Hematopoietic multipotent progenitor cell treated with erythropoietin and hydrocortisone succinate and interleukin-3 and kit ligand, for 4 days (in vitro differentiated cells): ENCODE results near the gene SLCO1A2.

Experiments used
- DNase-seq: peaks from one replicate; pipeline ENCODE4 v3.0.0-alpha.2; 2015

Gene SLCO1A2

GRCh38 chr12:21328578-21328977 is 6.1 kb downstream of the SLCO1A2 start:
- no peak for DNase-seq

DNA sequence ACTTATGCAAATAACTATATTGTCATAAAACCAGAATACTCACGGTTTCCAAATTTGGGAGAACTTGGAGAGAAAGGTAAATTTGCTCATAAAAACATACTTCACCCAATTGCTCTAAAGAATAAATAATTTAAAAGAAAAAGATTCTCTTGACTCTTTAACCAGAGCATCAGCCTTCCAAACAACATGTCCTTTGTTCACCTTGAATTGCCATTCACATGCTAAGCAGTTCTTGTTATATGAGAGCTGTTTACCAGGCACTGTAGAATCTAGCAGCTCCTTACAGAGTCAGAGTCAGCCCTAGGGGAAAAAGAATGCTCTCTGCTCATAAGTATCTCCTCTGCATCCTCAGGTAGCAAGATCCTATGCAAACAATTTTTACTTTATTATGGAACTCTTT is 10.2 kb downstream of the SLCO1A2 start:
- DNase-seq: no peak

DNA sequence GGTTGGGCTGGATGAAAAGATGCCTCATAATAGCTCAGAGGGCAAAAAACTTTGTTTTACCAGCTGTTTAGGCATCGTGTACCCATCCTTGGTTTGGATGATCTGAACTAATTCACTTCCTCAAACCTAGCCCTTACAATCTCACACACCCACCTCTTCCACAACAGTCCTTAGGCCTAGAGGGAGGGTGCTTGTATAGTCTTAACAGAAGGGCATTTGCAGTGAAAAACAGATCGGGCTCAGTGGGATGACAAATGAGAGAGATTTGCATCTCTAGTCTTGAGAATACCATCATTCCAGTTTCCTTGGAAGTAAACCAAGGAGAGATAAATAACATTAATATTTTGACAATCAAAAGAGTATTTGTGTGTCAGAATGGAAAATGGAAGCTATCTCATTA is 11.0 kb downstream of the SLCO1A2 start:
- no peak for DNase-seq

- DNase-seq: no peak
Observed at GRCh38 chr12:21308785-21309184, 25.9 kb downstream of the SLCO1A2 start.

DNA sequence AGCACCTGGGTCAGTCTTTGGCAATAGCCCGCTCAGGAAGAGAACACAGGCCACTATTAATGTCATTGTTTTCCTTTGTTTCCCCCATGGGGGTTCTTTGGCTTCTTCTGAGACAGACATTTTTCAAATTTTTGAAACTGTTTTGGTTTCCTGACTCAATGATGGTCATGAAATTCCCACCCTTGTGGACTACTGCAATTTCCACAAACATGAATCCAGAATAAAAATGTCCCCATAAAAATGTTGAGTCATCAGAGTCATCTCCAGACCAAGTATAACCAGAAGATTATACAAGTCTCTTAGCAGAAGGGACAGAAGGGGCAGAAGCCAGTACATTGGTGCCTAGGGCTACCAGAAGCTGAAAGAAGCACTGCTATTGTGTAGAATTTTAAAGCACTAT is 29.1 kb downstream of the SLCO1A2 start:
- no peak for DNase-seq

GRCh38 chr12:21300632-21301031 is 34.1 kb downstream of the SLCO1A2 start:
- no peak for DNase-seq

GRCh38 chr12:21296751-21297406 is 37.8 kb downstream of the SLCO1A2 start:
- DNase-seq: peak; percentile 49

DNA sequence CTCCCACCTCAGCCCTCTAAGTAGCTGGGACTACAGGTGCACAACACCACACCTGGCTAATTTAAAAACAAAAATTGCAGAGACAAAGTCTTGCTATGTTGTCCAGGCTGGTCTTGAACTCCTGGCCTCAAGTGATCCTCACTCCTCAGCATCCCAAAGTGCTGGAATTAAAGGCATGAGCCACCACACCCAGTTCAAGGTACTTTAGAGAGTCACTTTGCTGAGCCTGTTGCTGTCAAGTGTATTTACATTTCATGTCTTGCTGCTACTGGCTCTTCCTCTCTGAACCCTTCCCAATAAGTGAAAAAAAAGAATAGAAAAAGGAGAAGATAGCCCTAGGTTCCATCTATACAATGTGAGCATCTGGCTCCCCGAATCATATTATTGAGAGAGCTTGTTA is 38.4 kb downstream of the SLCO1A2 start:
- DNase-seq: no peak

DNA sequence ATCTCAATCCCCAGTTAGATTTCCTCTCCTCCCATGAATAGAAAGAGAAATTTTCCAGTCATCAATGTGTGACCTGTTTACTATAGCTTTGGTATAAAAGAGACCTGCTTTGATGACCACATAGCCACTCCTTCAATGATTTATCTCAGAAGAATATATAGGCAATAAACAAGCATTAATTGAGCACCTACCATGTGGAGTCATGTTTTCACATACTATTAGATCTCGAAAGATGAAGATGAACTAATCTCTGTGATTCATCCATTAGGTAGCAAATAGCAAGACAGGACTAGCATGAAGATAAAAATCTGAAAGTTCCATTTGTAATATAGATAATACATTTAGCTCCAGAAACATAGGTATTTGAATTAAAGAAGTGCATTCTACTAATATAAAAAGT is 40.5 kb downstream of the SLCO1A2 start:
- DNase-seq: no peak

GRCh38 chr12:21292111-21292510 is 42.6 kb downstream of the SLCO1A2 start:
- no peak for DNase-seq

GRCh38 chr12:21289698-21290097 is 45.0 kb downstream of the SLCO1A2 start:
- no peak for DNase-seq

GRCh38 chr12:21276826-21277225 is 57.9 kb downstream of the SLCO1A2 start:
- DNase-seq: no peak

- peak; percentile 25 for DNase-seq
Observed at GRCh38 chr12:21265932-21266331, 68.8 kb downstream of the SLCO1A2 start.

DNA sequence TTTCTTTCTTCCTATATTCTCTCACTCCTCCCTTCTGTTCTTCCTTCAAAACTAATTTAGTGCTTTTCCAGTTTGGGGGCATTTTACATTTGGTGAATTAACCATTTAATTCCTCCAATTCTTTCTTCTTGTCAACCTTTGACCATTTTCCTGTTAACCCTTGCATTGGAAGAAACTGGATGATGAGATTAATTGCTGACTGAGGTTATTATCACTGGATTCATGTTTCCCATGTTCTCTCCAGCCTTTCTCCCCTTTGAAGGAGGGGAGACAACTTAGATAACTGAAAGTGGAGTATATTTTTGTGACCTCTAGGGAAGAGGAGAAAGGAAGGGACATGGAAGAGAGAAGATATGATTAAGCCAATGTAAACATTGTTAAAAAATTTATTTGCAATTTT is 70.5 kb downstream of the SLCO1A2 start:
- DNase-seq: no peak

GRCh38 chr12:21257172-21257571 is 77.5 kb downstream of the SLCO1A2 start:
- DNase-seq: no peak

DNA sequence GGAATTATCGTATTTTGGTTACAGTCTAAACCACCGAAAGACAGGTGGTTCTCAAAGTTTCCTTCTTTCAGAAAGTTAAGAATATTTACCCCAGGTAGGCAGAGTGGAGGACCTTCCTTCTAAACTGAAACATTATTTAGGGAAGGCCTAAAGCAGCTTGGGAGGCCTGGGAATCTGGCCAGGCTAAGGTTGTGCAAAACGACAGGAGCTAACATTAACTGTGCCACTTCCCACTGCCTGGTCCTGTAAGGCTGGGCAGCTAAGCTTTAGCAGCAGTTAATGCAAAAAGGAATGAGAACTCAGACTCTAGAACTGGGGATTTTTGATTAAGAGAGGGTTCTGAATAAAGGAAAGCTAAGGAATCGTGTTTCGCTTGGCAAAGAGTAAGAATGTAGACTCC is 82.6 kb downstream of the SLCO1A2 start:
- DNase-seq: no peak

GRCh38 chr12:21248679-21249078 is 86.0 kb downstream of the SLCO1A2 start:
- peak; percentile 41 for DNase-seq

DNA sequence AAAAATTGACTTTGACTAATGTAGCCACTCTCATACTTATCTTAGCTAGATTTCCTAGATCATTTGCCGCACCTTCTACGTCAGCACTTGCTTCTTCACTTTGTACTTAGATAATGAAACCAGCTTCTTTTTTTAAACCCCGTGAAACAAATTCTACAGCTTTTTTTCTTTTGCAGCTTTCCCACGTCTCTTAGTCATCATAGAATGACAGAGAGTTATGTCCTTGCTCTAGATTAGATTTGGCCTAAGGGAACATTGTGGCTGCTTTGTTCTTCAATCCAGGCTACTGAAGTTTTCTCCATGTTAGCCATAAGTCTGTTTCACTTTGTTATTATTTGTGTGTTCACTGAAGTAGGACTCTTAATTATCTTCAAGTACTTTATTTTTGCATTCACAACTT is 94.9 kb downstream of the SLCO1A2 start:
- no peak for DNase-seq

DNA sequence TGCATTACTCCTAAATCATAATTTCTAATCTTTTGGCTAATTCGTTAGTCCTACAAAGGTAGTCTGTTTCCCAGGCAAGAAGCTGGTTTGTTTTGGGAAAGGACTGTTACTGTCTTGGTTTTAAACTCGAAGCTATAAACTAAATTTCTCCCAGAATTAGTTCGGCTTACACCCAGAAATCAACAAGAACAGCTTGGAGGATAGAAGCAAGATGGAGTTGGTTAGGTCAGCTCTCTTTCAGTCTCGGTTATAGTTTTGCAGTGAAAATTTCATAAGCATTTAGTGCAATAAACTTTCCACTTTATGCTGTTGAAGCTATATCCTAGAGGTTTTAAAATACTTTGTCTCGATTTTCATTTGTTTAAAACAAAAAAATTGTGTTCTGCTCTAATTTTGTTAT is 100.3 kb downstream of the SLCO1A2 start:
- DNase-seq: no peak

GRCh38 chr12:21223930-21224329 is 110.8 kb downstream of the SLCO1A2 start:
- no peak for DNase-seq

DNA sequence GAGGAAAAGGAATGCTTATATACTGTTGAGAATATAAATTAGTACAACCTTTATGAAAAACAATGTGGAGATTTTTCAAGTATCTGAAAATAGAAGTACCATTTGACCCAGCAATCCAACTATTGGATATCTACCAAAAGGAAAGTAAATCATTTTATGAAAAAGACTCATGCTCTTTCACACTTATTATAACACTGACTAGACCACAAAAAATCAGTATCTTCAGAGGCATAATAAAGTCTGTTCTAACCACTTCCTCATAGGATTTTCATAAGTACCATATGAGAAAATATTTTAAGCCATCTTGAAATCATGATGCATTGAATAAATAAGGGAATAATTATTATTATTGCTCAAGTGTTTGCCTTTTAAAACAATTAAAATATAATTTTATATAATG is 112.9 kb downstream of the SLCO1A2 start:
- no peak for DNase-seq

GRCh38 chr12:21221072-21221471 is 113.6 kb downstream of the SLCO1A2 start:
- DNase-seq: no peak

DNA sequence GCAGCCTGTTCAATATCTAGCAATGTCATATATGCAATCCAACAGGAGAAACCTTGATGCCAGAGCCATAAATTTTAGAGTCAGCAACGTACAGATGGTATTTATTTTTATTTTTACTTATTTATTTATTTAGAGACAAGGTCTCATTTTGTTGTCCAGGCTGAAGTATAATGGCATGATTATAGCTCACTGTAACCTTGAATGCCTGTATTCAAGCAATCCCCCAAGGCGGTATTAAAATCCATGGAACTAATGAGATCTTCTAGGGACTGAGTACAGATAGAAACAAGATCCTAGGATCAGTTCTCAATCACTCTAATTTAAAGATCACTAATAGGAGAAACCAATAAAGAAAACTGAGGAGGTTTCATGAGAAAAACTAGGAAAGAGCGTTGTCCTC is 114.5 kb downstream of the SLCO1A2 start:
- DNase-seq: no peak

- DNase-seq: no peak
Observed at GRCh38 chr12:21219206-21219605, 115.5 kb downstream of the SLCO1A2 start.
